DOHH2 (cell line): ENCODE measurements around the gene KCNIP3.

ENCODE experiments used
- CTCF ChIP-seq: fragments of 200-600 bp; sonication (generic); IDR thresholded peaks from one replicate; pipeline ENCODE4 v1.5.1; 2014; ENCODE audit warnings: antibody characterized with exemption, mild to moderate bottlenecking, low read depth, low read length; ENCODE audit not compliant: poor library complexity, severe bottlenecking
- EZH2phosphoT487 ChIP-seq: fragments of 200-600 bp; sonication (generic); IDR thresholded peaks from 2 replicates; pipeline ENCODE4 v1.6.1; 2017; ENCODE audit warnings: borderline replicate concordance, mild to moderate bottlenecking, antibody characterized with exemption, low read length, moderate library complexity, mixed read lengths

GRCh38 chr2:95337829-95338228, 40.7 kb downstream of the KCNIP3 start:
- TF ChIP-seq CTCF: no peak
- no peak for TF ChIP-seq EZH2phosphoT487
